ENCODE data around the gene PELI1.

GRCh38 chr2:64120928-64121327 is 23.3 kb downstream of the PELI1 start:
- no peak for TF ChIP-seq CTCF (IDR thresholded peaks at IDR 0.05)
- TF ChIP-seq POLR2AphosphoS5 (IDR thresholded peaks at IDR 0.05) = no peak
- no peak for TF ChIP-seq POLR2A (IDR thresholded peaks at IDR 0.05; ENCODE audit: low read depth)
- TF ChIP-seq EP300 (IDR thresholded peaks at IDR 0.05) = no peak
